C4-2B (cell line): ENCODE measurements around the gene MEGF11.

Source experiments
- ZFX ChIP-seq: fragments of 450-650 bp; IDR thresholded peaks from 2 replicates; pipeline ENCODE4 v1.6.1; 2017
- TF ChIP-seq, protein P1 (sequence below): fragments of 450-650 bp; conservative IDR thresholded peaks from 2 replicates; pipeline ENCODE4 v1.5.1; 2017; ENCODE audit warnings: mild to moderate bottlenecking

DNA sequence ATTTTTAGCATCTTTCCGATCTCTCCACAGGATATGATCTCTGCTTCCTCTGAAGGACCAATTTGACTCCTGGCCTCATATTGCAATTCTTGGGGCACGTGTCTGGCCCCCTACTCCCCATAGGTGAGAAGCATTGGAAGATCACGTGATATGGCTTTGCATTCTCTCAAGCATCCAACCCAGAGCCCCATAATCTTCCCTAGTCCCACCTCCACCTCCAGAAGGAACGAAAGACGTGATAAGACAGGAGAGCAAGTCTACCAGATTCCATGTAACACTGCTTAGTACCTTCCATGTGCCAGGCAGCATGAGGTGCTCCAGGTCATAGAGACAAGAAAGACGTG is 176.3 kb downstream of the MEGF11 start:
- TF ChIP-seq, protein P1, sequence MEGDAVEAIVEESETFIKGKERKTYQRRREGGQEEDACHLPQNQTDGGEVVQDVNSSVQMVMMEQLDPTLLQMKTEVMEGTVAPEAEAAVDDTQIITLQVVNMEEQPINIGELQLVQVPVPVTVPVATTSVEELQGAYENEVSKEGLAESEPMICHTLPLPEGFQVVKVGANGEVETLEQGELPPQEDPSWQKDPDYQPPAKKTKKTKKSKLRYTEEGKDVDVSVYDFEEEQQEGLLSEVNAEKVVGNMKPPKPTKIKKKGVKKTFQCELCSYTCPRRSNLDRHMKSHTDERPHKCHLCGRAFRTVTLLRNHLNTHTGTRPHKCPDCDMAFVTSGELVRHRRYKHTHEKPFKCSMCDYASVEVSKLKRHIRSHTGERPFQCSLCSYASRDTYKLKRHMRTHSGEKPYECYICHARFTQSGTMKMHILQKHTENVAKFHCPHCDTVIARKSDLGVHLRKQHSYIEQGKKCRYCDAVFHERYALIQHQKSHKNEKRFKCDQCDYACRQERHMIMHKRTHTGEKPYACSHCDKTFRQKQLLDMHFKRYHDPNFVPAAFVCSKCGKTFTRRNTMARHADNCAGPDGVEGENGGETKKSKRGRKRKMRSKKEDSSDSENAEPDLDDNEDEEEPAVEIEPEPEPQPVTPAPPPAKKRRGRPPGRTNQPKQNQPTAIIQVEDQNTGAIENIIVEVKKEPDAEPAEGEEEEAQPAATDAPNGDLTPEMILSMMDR: no peak
- no peak for TF ChIP-seq ZFX
